Amniotic epithelial cell (primary cell): ENCODE measurements around the gene NAV1.
"Not testable (repeated sequence)": the region's sequence is repeated elsewhere in the genome, so short reads cannot be mapped to it uniquely, and the experiment has no call there.

Experiments
- DNase-seq: peaks from one replicate; pipeline ENCODE4 v3.0.0-alpha.2; 2010; ENCODE audit warnings: low read depth

Gene NAV1

DNA sequence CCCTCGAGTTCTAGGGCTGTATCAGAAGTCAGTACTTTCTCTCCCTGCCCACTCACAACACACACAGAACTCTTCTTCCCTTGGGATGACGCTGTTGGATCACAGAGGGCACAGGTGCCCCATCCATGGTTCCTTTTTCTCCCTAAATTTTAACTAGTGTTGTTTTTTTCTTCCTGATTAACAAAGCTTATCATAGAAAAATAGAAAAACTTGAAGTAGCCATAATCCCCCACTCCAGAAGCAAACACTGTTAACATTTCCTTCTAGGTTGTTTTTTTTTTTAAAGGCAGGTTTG lies 27.5 kb downstream of the NAV1 start:
- DNase-seq: no peak

DNA sequence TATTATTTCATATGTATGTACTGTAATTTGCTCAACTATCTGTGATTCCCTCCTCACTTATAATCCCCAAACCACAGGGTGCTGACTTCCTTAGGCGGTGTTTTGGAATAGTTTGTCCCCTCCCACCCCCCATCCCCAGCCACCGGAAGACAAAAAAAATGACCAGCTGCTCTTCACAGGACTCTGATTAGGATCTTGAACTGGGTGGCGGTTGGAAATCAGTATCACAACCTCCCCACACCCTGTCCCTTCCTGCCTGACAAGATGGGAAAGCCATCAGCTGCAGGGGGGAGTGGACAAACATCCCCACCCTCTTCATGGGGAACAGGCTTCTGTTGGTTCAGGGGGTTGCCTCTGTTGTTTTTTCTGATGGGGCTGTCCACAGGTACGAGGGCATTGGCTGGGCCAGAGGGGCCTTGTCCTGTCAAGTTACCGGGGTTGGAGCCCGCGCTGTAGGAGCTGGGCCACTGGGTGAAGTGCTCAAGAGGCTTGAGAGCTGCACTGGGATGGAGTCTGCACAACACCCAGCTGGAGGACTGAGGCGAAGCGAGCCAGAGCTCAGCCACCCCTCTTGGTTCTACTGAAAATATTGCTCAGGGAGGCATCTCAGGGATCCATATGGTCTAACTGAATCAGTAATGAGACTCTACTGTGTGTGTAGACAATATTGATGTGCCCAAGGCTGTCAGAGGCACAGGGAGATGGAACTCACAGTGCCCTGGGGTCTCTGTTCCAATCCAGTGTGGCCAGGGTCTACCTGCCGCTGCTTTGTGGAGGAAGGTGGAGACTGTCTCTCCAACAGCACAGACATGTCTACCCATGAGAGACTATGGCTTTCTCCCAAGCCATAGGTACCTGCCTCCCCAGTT lies 28.2 kb downstream of the NAV1 start:
- no peak for DNase-seq

DNA sequence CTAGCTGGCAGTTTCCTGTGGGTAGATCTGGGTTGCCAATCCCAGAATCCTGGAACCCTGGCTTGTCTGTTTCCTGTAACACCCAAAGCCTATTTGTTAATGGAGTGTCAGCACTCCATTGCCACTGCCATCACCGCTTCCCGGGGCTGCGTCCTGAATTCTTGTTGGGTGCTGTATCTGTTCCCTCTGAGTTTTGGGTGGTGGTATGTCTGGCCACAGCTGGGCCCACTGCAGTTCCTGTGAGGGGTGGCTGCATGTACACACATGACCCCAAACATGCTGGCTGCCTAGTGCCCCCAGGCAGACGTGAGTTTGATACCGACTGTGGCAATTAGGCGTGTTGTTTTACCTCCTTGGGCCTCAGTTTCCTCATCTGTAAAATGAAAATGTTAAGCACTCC lies 29.3 kb downstream of the NAV1 start:
- no peak for DNase-seq

GRCh38 chr1:201568859-201569294 lies 29.9 kb downstream of the NAV1 start:
- no peak for DNase-seq

- no peak for DNase-seq
Measured at GRCh38 chr1:201570181-201570885, 31.4 kb downstream of the NAV1 start.

DNA sequence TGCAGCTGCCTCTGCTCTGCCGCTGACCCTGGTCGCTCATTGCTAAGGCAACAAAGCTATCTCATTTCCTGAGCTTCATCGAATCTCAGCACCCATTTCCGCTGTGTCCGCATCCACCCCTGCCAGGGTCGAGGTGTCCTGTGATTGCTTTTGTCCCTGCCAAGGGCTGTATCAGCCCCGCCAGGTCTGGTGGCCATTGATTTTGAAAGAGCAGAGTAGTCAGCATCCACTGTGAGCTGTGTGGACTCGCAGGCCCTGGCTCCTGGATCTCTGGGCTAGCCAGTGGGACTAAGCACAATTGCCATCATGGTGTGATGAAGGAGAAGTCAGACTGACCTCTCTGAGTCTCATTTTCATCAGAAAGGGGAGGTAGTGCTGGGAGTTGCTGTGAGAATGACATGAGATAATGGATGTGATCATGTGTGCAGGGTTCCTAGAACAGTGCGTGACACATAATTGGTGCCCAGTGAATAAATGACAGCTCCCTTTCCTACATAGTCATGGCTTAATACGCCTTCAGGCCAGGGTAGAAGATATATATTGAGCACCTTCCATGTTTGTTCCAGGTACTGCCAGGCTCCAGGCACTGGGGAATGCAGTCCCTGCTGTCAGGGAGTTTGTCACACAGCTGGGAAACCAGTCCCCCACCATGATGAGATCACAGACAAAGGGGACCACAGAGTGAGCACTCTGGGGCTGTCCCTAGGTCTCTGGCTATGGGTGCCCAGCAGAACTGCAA lies 32.1 kb downstream of the NAV1 start:
- no peak for DNase-seq

GRCh38 chr1:201573030-201573429 lies 34.1 kb downstream of the NAV1 start:
- DNase-seq: no peak

DNA sequence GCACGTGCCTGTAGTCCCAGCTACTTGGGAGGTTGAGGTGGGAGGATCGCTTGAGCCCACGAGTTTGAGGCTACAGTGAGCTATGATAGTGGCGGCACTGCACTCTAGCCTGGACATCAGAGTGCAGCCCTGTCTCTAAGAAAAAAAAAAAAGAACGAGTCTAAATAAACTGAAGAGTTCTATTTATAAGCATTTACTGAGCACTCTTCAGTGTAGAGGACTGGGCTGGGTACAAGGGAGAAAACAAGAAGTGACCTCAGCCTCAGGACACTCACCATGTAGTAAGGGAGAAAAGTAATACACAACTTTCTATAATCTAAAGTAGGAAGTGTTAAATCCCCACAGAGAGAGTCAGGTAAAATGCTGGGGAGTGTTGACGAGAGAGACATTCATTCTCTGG lies 35.0 kb downstream of the NAV1 start:
- no peak for DNase-seq

DNA sequence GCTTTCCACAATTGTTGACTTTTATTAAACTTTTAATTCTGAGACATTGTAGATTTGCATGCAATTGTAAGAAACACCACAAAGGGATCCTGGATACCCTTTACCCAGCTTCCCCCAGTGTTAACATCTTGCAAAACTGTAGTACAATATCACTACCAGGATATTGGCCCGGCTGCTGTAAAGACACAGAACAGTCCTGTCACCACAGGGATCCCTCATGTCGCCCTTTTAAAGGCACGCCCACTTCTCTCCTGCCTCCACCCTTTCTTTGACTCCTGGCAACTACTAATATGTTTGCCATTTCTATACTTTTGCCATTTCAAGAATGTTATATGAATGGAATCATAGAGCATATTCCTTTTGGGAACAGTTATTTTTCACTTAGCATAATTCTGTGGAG lies 37.0 kb downstream of the NAV1 start:
- DNase-seq: no peak

GRCh38 chr1:201576914-201577313 lies 38.0 kb downstream of the NAV1 start:
- DNase-seq: no peak

DNA sequence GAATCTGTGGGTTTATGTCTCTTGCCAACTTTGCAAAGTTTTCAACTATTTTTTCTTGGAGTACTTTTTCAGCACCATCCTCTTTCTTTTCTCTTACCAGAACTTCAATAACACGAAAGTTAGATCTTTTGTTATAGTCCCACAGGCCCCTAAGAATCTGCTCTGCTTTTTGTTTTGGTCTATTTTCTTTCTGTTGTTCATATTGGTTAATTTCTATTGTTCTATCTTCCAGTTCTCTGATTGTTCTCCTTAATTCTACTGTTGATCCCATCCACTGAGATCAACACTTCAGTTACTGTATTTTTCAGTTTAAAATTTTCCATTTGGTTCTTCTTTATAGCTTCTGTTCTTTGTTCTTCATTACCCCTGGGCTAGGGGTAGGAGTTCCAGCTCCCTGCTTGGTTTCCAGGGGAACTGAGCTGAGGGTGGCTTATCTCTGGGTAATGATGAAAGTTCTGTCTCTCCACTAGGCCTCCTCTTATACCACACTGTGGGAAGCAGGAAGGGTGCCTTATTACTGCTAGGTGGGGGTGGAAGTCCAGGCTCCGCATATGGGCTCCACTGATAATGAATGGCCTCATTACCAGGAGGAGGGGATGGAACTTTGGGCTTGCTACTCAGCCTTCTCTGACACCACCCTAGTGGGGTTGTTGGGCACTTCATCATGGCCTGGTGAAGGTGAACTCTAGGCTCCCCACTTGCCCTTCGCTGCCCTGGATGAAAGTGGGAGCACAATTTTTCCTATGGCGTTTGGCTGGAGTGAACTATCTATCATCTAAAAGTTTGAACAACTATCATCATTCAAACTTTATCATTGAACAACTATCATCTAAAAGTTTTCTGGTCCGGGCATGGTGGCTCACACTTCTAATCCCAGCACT lies 39.3 kb downstream of the NAV1 start:
- DNase-seq: peak; percentile 94

GRCh38 chr1:201581371-201581770 lies 42.4 kb downstream of the NAV1 start:
- not testable (repeated sequence) for DNase-seq

- DNase-seq: peak; percentile 81
Measured at GRCh38 chr1:201582705-201583442, 43.9 kb downstream of the NAV1 start.

GRCh38 chr1:201583663-201584062 lies 44.7 kb downstream of the NAV1 start:
- no peak for DNase-seq

DNA sequence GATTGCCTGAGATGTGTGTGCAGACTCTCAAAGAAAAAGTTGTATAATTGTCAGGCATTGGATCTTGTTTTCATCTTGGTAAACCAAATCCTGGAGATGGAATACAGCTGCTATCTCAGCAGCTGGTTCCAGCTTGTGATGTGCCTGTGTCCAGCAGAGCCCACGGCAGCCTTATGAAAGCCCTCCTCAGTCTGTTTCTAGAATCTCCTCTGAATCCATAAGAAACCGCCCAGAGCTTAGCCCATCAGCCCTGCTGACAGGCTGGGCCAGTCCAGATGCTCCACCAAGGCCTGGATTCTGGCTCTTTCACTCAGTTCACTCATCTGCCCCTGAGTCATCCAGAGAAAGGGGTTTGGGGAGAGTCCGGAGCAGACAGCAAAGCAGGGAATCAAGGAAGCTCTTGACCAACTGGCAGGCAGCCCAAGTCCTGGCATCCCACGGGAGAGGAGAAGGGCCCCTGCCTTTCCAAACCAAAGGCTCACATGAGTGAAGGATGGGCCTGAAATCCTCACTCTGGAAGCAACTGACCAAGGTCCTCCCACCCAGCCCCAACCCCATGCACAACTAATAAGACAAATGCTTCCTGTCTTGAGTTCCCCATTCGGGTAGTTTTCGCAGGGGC lies 45.7 kb downstream of the NAV1 start:
- peak; percentile 95 for DNase-seq

- peak; percentile 88 for DNase-seq
Measured at GRCh38 chr1:201585093-201585483, 46.2 kb downstream of the NAV1 start.

DNA sequence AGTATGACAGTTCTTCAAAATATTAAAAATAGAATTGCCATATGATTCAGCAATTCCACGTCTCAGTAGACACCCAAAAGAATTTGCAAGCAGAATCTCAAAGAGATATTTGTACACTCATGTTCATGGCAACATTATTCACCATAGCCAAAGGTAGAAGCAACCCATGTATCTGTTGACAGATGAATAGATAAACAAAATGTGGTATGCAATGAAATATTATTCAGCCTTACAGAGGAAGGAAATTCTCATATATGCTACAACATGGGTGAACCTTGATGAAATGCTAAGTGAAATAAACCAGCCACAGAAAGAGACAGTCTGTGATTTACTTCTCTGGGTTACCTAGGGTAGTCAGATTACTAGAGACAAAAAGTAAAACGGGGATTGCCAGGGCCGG lies 47.0 kb downstream of the NAV1 start:
- peak; percentile 93 for DNase-seq

DNA sequence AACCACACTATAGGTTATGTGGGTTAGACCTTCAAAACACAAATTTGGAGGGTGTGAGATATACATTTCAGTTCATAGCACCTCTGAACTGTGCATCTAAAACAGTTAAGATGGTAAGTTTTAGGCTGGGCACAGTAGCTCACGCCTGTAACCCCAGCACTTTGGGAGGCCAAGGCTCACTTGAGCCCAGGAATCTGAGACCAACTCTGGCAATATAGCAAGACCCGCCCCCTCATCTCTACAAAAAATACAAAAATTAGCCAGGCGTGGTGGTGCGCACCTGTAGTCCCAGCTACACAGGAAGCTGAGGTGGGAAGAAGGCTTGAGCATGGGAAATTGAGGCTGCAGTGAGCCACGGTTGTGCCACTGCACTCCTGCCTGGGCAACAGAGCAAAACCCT lies 47.9 kb downstream of the NAV1 start:
- no peak for DNase-seq

GRCh38 chr1:201587729-201588128 lies 48.8 kb downstream of the NAV1 start:
- no peak for DNase-seq
